Osteocyte (in vitro differentiated cells): ENCODE data around the gene TRIAP1. TPM values are rescaled to one million over a fixed set of nuclear protein-coding genes. Genes with fewer than 3 reads are reported as not detected.

ENCODE experiments used
- DNase-seq: peaks from one replicate; pipeline ENCODE4 v3.0.0; 2021; ENCODE audit warnings: mixed read lengths; ENCODE audit not compliant: unreplicated experiment; ENCODE audit errors: extremely low spot score
- H3K27ac Mint-ChIP-seq: one replicate; pipeline ENCODE4 v1.8.0; 2021; ENCODE audit warnings: mild to moderate bottlenecking, mixed read lengths; ENCODE audit not compliant: unreplicated experiment
- H3K27me3 Mint-ChIP-seq: one replicate; pipeline ENCODE4 v1.8.0; 2021; ENCODE audit warnings: mixed read lengths; ENCODE audit not compliant: unreplicated experiment
- H3K36me3 Mint-ChIP-seq: one replicate; pipeline ENCODE4 v1.8.0; 2021; ENCODE audit warnings: mixed read lengths; ENCODE audit not compliant: unreplicated experiment
- H3K4me1 Mint-ChIP-seq: one replicate; pipeline ENCODE4 v1.8.0; 2021; ENCODE audit warnings: mixed read lengths; ENCODE audit not compliant: unreplicated experiment
- H3K4me3 Mint-ChIP-seq: one replicate; pipeline ENCODE4 v1.8.0; 2021; ENCODE audit warnings: mild to moderate bottlenecking, moderate library complexity, mixed read lengths; ENCODE audit not compliant: unreplicated experiment
- H3K9me3 Mint-ChIP-seq: one replicate; pipeline ENCODE4 v1.8.0; 2021; ENCODE audit warnings: mixed read lengths; ENCODE audit not compliant: unreplicated experiment
- total RNA-seq: library from RNA; stranded (reverse); gene quantifications from 2 replicates; pipeline ENCODE4 v1.2.1, GENCODE V29; 2021
- TF ChIP-seq, protein P1 (sequence below): fragments of 200-600 bp; sonication (generic); IDR thresholded peaks from 2 replicates; pipeline ENCODE4 v1.5.0; 2021; ENCODE audit warnings: antibody characterized with exemption, mild to moderate bottlenecking, moderate library complexity

The TRIAP1 gene
- total RNA-seq, 1 donor from 2014 or later: 23.9 TPM

DNA sequence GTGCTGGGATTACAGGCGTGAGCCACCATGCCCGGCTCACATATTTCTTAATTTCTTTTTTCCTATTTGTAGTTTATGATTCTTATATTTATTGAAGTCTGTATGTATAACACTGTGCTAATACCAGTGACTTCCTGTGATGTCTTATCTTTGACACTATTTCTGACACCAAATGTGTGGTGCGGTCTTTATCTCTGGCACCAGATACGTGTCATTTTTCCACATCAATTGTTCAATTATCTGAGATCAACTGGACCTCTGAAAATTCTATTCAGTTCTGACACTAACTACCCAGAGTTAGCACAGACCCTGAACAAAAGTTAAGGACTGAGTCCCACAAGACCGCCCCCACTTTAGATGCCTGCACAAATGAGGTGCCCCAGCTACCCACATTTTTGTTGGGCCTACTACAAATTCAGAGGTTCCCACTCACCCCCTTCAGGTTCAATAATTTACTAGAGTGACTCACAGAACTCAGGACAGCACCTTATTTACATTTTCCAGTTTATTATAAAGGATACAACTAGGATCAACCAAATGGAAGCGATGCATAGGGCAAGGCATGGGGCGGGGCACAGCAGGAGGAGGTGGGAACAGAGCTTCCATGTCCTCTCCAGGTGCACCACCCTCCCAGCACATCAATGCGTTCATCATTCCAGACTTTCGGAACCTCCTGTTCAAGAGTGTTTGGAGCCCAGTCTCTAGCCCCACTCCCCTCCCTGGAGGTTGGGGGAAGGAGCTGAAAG is 35.0 kb upstream of the TRIAP1 start:
- peaks cover 8% of the 10 kb centered on the region for H3K36me3 Mint-ChIP-seq
- TF ChIP-seq, protein P1, sequence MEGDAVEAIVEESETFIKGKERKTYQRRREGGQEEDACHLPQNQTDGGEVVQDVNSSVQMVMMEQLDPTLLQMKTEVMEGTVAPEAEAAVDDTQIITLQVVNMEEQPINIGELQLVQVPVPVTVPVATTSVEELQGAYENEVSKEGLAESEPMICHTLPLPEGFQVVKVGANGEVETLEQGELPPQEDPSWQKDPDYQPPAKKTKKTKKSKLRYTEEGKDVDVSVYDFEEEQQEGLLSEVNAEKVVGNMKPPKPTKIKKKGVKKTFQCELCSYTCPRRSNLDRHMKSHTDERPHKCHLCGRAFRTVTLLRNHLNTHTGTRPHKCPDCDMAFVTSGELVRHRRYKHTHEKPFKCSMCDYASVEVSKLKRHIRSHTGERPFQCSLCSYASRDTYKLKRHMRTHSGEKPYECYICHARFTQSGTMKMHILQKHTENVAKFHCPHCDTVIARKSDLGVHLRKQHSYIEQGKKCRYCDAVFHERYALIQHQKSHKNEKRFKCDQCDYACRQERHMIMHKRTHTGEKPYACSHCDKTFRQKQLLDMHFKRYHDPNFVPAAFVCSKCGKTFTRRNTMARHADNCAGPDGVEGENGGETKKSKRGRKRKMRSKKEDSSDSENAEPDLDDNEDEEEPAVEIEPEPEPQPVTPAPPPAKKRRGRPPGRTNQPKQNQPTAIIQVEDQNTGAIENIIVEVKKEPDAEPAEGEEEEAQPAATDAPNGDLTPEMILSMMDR: no peak
- no peaks in the 10 kb centered on the region for H3K9me3 Mint-ChIP-seq
- H3K4me1 Mint-ChIP-seq: no peaks in the 10 kb centered on the region
- H3K27me3 Mint-ChIP-seq: no peaks in the 10 kb centered on the region
- no peak overlapping the region for H3K4me3 Mint-ChIP-seq
- DNase-seq: no peak
- H3K27ac Mint-ChIP-seq: no peak overlapping the region

DNA sequence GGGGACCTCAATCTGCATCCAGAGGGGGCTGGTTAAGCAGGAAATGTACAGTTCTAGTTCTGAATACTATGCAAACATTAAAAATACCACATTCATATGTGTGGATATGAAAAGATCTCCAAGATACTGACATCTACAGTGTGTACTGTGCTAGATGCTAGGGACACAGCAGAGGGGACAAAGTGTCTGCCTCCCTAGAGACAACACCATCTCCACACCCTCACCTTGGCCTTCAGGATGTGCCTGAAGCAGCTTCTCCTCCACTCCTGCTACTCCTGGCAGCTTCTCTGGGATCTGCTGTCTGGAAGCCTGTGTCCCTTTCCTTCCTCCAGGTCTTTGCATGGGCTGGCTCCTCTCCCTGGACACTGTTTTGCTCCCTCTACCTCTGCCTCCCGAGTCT is 34.0 kb upstream of the TRIAP1 start:
- no peak overlapping the region for H3K27ac Mint-ChIP-seq
- TF ChIP-seq, protein P1: no peak
- H3K4me3 Mint-ChIP-seq: no peak overlapping the region
- H3K4me1 Mint-ChIP-seq: no peaks in the 10 kb centered on the region
- H3K27me3 Mint-ChIP-seq: no peaks in the 10 kb centered on the region
- no peaks in the 10 kb centered on the region for H3K9me3 Mint-ChIP-seq
- H3K36me3 Mint-ChIP-seq: peaks cover 8% of the 10 kb centered on the region
- DNase-seq: no peak

DNA sequence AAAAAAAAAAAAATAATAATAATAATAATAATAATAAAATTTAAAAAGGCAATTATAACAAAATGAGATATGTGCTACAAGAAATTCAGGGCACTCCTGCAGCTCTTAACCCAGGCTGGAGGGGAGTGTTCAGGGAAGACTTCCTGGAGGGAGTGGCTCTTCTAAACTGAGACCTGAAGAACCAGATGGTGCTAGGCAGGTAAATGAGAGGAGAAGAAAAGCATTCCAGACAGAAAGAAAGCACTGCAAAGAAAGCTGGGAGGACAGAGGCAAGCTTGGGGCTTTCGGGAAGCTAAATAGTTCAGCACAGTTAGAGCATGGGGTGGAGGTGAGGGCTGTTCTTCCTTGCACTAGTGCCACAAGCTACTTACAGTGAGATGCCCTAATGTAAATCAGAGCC is 33.3 kb upstream of the TRIAP1 start:
- TF ChIP-seq, protein P1: no peak
- no peak for DNase-seq
- Mint-ChIP-seq H3K27me3 (no peaks in the 10 kb centered on the region), H3K27ac (no peak overlapping the region), H3K36me3 (peaks cover 8% of the 10 kb centered on the region), H3K9me3 (no peaks in the 10 kb centered on the region), H3K4me3 (no peak overlapping the region), H3K4me1 (peaks cover 5% of the 10 kb centered on the region)

DNA sequence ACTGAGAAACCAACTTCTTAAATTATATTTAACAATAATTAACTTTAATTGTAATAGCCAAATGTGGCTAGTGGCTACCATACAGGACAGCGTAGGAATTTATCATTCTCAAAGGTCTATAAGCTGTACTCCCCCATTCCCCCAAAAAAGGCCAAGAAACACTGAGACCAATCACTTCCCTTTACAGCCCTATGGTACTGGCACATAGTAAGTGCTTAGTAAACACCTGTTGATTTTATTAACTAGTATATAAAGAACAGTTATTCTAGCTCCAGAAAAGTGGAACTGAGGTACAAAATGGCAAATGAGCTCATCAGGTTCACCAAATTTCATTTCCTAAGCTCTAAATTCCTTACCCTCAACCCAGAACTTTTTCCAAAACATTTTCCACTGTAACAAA is 29.5 kb upstream of the TRIAP1 start:
- Mint-ChIP-seq H3K36me3 (no peaks in the 10 kb centered on the region), H3K4me3 (no peak overlapping the region), H3K27ac (no peak overlapping the region), H3K4me1 (peaks cover 20% of the 10 kb centered on the region), H3K9me3 (no peaks in the 10 kb centered on the region), H3K27me3 (no peaks in the 10 kb centered on the region)
- DNase-seq: no peak
- TF ChIP-seq, protein P1: no peak

DNA sequence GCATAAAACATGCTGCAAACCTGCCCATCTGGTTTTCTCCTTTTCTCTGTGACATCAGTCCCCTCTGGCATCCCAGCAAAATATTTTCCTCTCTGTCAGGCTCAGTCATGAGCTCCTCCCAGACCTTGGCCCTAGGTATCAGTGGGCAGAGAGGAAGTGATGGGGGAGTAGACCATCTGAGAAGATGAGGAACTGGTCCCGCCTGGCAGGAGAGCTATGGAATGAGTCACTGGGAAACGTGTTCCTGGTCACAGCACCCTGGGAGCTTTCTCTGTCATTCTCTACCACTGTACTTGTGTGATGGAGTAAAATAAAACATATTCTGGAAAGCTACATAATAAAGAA is 28.4 kb upstream of the TRIAP1 start:
- no peak for DNase-seq
- TF ChIP-seq, protein P1: no peak
- H3K4me1 Mint-ChIP-seq: peaks cover 28% of the 10 kb centered on the region
- H3K27me3 Mint-ChIP-seq: no peaks in the 10 kb centered on the region
- H3K27ac Mint-ChIP-seq: peak overlapping the region; percentile 54
- H3K36me3 Mint-ChIP-seq: no peaks in the 10 kb centered on the region
- no peak overlapping the region for H3K4me3 Mint-ChIP-seq
- H3K9me3 Mint-ChIP-seq: no peaks in the 10 kb centered on the region
